Activated CD8-positive, alpha-beta memory T cell treated with anti-CD3 and anti-CD28 coated beads for 36 hours (primary cell): ENCODE measurements around the gene TCF12. TPM values are rescaled to one million over a fixed set of nuclear protein-coding genes. Genes with fewer than 3 reads are reported as not detected.
"Not testable (repeated sequence)": the region's sequence is repeated elsewhere in the genome, so short reads cannot be mapped to it uniquely, and the experiment has no call there.

Experiments
- CTCF ChIA-PET: fragments of 350-600 bp; sonication (Branson Sonifier 250); formaldehyde crosslinking; loops from one replicate; lab custom pipeline; 2021; ENCODE audit warnings: antibody characterized with exemption; lab: Charles Lee
- POLR2A ChIA-PET: fragments of 350-600 bp; sonication (Branson Sonifier 250); formaldehyde crosslinking; loops from one replicate; lab custom pipeline; 2021; ENCODE audit warnings: antibody characterized with exemption; lab: Charles Lee
- total RNA-seq, 2 experiments: library from RNA; stranded (reverse); gene quantifications; one replicate each; pipeline ENCODE4 v1.2.3, GENCODE V29; 2021

The TCF12 gene
- total RNA-seq, 2 experiments from 2014 or later, result 63.6 to 73.0 TPM

DNA sequence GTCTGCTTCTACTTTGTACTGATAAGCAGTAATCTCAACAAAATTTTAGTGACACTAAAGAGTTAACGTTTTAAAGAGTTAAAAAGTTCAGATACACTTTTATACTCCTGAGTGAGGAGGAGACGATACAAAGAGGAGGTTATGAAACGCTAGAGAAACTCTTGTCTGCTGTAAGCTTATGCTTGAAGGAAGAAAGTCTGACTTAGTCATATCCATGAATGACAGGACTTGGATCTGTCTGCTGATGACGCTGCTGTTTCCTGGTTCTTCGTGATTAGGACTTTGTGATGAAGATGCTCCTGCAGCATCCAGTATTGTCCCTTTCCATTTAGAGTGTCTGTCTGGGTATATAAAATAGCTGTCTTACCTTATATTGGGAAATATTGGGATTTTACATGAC lies 15.8 kb downstream of the TCF12 start:
- CTCF ChIA-PET, result no interaction called here
- POLR2A ChIA-PET, result no interaction called here

DNA sequence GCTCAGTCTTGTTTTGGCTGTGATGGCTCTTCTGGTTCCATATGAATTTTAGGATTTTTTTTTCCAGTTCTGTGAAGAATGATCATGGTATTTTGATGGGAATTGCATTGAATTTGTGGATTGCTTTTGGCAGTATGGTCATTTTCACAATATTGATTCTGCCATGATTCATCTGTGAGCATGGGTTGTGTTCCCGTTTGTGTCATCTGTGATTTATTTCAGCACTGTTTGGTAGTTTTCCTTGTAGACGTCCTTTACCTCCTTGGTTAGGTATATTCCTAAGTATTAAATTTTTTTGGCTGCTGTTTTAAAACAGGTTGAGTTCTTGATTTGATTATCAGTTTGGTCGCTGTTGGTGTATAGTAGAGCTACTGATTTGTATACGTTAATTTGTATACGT lies 18.5 kb downstream of the TCF12 start:
- POLR2A ChIA-PET, result no interaction called here

GRCh38 chr15:56939257-56939656 lies 20.8 kb downstream of the TCF12 start:
- CTCF ChIA-PET, result no interaction called here
- POLR2A ChIA-PET, result no interaction called here

More for the DNA sequence above, 18.5 kb downstream of the TCF12 start:
- CTCF ChIA-PET, result no interaction called here

DNA sequence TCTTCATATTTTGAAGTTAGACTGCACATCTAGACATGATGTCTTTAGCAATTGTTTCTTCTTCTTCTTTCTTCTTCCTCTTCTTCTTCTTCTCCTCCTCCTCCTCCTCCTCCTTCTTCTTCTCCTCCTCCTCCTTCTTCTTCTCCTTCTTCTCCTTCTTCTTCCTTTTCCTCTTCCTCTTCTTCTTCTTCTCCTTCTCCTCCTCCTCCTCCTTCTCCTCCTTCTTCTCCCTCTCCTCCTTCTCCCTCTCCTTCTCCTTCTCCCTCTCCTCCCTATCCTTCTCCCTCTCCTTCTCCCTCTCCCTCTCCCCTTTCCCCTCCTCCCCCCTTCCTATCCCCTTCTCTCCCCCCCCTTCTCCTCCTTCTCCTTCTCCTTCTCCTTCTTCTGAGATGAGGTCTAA lies 21.9 kb downstream of the TCF12 start:
- POLR2A ChIA-PET, result no interaction called here

GRCh38 chr15:56942118-56942517 lies 23.7 kb downstream of the TCF12 start:
- CTCF ChIA-PET, result no interaction called here
- POLR2A ChIA-PET, result no interaction called here

More for the DNA sequence above, 21.9 kb downstream of the TCF12 start:
- CTCF ChIA-PET, result no interaction called here

GRCh38 chr15:56943403-56943802 lies 25.0 kb downstream of the TCF12 start:
- ChIA-PET CTCF (no interaction called here), POLR2A (no interaction called here)

DNA sequence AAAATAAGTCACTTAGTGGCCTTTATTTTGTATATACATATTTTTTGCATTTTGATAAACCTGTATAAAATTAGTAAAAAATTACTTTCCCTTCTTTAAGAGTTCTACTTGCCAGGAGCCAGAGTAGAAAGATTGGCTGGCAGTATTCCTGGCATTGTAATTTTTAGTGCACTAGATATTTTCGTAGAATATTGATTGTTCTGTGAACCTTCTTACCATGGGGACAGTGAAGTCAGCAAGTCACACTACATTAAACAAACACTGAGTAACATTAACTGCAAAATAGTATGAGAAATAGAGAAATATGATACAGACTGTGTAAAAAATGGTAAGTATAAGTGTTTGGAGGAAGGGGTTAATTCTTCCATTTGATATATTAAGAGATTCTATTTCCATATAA lies 26.0 kb downstream of the TCF12 start:
- POLR2A ChIA-PET, result no interaction called here

DNA sequence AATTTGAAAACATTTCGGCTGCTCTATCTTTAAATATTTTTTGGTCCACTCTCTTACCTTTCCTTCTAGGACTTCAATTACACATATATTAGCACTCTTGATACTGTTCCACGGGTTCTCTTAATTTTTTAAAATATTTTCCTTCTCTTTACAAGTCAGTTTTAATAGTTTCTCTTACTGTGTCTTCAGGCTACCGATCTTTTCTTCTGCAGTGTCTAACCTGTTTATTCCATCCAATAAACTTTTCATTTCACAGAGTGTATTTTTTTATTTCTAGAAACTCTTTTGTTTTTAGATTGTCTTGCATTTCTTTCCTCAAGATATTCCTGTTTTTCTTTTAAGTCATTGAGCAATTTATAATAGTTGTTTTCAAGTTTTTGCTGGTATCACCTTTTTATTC lies 27.7 kb downstream of the TCF12 start:
- ChIA-PET CTCF (no interaction called here), POLR2A (no interaction called here)

More for the DNA sequence above, 26.0 kb downstream of the TCF12 start:
- CTCF ChIA-PET, result no interaction called here

DNA sequence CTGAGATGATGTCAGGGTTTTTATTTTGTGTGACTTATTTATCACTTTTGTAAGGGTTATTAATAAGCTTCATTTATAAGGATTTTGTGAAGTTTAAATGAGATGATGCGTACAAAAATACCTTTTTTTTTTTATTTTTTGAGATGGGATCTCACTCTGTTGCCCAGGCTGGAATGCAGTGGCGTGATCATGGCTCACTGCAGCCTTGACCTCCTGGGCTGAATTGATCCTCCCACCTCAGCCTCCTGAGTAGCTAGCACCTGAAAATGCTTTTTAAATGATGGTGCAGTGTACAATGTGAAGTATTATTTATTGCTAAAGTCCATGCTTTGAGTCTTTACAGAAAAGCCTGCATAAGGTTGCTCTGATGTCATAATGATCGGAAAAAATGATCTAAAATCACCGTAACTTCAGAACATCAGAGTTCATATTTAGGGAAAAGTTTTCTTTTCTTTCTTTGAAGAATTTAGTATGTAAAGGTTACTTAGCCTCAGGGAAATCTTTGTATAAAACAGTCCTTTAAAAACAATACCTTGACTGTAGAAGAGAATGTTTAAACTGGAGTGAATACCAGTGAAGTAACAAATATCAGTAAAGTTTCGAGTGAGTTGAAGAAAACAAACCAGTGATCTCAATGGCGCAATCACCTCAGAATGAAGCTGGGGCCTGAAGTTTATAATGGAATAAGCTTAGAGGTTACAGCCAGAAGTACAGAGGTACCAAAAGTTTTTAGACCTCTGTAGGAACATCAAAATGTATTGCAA lies 29.7 kb downstream of the TCF12 start:
- ChIA-PET CTCF (interaction anchor here (0.5 to 1.6 kb wide), 2 partner anchors 19 to 361 kb away, joined by 3 read pairs; no protein-coding TSS in a partner anchor), POLR2A (no interaction called here)

DNA sequence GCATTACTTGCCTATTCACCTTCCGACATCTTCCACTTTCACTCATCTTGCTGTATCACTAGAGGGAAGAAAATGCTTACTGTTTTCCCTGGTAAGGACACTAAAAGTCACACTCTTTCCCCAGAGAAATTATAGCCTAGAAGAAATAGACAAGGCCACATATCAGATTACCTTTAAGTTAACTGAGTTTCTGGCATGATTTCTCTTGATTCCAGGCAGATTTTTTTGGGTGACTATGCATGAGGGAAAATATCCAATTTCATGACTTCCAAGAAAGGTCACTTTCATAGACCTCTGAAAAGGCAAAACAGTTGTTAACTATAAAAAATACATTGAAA lies 30.3 kb downstream of the TCF12 start:
- POLR2A ChIA-PET, result no interaction called here
- CTCF ChIA-PET, result no interaction called here

- ChIA-PET CTCF (no interaction called here), POLR2A (no interaction called here)
These were observed 32.5 kb downstream of the TCF12 start for GRCh38 chr15:56950979-56951378.

DNA sequence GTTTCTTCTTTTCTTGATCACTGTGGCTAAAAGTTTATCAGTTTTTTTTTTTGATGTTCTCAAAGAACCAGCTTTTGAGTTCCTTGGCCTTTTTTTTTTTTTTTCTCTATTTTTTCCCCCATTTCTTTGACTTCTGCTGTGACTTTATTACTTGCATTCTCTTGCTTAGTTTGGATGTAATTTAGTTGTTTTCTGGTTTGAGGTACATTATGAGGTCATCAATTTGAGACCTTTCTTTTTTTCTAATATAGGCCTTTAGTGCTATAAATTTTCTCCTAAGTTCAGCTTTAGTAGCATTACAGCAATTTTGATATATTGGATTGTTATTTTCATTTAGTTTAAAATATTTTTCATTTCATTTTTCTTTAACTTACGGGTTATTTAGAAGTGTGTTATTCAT lies 35.3 kb downstream of the TCF12 start:
- CTCF ChIA-PET, result no interaction called here
- POLR2A ChIA-PET, result no interaction called here

DNA sequence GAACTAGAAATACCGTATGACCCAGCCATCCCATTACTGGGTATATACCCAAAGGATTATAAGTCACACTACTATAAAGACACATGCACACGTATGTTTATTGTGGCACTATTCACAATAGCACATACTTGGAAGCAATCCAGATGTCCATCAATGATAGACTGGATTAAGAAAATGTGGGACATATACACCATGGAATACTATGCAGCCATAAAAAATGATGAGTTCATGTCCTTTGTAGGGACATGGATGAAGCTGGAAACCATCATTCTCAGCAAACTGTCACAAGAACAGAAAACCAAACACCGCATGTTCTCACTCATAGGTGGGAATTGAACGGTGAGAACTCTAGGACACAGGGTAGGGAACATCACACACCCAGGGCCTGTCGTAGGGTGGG lies 36.6 kb downstream of the TCF12 start:
- CTCF ChIA-PET, POLR2A ChIA-PET: not testable (repeated sequence)

GRCh38 chr15:56956538-56956937 lies 38.1 kb downstream of the TCF12 start:
- ChIA-PET CTCF (no interaction called here), POLR2A (no interaction called here)

DNA sequence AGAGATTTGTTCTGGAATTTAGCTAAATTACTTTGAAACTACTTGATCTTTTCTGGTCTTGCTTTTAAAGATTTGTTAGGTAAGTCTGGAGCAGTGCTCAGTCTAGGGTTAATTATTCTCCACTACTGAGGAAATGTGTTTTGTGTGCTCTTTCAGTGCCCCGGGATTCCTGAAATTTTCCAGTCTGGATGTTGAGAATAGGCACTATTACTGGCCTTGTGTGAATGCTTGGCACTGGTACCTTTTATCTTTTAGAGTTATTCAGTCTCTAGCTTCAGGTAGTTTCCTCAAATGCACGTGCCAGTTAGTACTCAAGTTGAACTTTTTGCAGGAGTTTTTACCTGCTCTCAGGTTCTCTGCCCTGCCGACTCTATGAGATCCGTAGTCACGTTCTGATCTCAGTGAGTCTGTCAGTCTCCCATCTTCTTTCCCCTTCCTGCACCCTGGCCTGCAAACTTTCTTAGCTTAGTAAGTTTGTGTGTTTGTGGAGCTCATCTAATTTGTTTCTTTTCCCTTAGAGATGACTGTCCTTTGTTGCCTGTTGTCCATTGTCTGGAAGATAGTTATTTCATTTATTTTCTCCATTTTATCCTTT lies 39.5 kb downstream of the TCF12 start:
- ChIA-PET POLR2A (no interaction called here), CTCF (no interaction called here)

- ChIA-PET CTCF (no interaction called here), POLR2A (no interaction called here)
These were observed 40.8 kb downstream of the TCF12 start for GRCh38 chr15:56959318-56959648.

GRCh38 chr15:56960116-56960515 lies 41.7 kb downstream of the TCF12 start:
- CTCF ChIA-PET, result no interaction called here
- POLR2A ChIA-PET, result no interaction called here

DNA sequence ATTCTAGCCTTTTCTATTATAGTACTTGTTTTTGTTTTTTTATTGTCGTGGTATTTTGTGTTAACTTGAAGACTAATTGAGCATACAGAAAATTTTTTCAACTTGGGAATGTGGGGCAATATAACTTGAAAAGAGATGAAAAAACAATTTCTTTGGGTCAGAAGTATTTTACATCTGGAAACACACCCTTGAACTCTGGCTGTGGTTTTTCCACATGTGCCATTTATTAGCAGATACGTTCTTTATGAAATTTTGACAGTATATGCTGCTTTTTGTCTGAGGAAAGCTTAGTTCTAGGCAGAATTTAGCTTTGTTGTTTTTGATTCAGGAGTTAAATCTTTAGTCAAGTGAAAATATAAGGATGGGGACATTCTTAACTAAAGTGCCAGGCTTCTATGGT lies 44.7 kb downstream of the TCF12 start:
- CTCF ChIA-PET, result interaction anchor here (1.2 kb wide), 1 partner anchor 49 kb away, joined by 3 read pairs; no protein-coding TSS in a partner anchor
- POLR2A ChIA-PET, result no interaction called here

DNA sequence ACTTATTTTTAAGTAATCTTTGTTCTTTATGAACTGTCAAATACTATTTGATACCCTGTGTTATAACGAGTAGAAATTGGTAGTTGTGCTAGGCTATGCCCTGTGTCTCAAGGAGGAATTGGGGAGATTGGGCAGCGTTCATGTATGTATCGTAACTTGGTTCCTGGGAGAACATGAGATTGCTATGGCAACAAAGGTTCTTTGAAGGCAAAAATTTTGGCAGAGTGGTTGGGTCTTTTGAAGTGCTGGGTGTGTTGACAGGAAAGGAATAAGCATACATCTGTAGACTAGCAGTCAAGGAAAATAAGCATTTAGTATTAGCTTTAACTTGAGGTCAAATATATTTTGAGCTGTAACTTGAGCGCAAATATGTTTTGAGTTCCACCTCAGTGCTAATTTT lies 45.3 kb downstream of the TCF12 start:
- ChIA-PET POLR2A (no interaction called here), CTCF (no interaction called here)

DNA sequence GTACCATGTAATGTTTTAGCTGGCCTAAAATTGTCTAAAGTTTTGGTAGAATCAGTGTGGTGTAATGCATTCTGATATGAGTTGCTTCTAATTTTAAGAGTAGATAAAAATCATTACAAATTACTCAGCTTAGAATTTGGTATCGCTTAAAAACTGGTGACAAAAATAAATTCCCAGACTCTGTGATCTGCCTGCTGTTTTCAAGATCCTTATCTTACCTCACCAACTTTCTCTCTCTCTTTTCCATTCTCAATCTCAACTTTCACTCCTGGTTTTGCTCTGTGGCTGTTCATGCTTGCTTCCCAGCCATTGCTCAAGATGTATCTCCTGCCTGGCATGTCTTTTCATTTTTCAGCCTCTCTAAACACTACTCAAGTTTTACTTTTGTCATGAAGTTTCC lies 45.7 kb downstream of the TCF12 start:
- ChIA-PET CTCF (no interaction called here), POLR2A (no interaction called here)

DNA sequence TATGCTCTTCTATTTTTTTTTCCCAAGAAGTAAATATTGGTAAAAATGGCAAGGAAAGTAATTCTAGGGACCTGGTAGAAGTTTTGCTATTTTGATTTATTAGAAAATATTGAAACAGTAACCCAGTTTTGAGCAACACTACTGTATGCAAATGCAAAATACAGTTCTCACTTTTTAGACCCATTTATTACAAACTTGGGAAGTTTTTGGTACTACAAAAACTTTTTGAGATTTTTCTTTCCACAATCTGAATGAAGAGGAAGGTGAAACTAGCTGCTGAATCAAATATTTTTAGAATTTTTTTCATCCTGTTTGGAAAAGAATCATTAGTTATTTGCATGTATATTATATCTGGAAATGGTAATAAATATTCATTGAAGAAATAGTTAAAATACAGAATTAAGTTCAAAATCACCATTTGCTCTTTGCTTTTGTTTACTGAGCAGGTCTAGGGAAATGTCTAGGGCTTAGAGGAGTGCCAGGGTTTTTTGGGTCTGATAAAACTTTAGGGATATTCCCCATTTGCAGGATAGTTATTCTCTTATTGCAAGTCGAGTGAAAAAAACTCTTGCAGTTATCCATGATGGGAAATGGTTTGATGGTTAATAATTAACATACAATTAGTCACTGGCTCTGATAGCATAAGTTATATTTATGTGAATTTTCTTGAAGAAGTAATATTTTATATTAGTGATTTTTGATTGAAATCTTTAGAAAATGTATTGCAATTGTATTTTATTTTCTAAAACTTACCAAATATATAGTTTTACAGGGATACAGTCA lies 47.0 kb downstream of the TCF12 start:
- ChIA-PET CTCF (no interaction called here), POLR2A (no interaction called here)
